K562 treated with DMSO at 1 percent for 24 hours (cell line): ENCODE results near the gene NUDT2. TPM values are rescaled to one million over a fixed set of nuclear protein-coding genes. Genes with fewer than 3 reads are reported as not detected.

Experiments
- total RNA-seq: library from RNA; unstranded; fragments of 300-600 nt; gene quantifications from 2 replicates; pipeline ENCODE4 v1.2.3, GENCODE V29; 2022; ENCODE audit warnings: low read depth; ENCODE audit not compliant: insufficient read depth

The NUDT2 gene
- 13.5 and 14.4 TPM in 2 replicates for total RNA-seq

DNA sequence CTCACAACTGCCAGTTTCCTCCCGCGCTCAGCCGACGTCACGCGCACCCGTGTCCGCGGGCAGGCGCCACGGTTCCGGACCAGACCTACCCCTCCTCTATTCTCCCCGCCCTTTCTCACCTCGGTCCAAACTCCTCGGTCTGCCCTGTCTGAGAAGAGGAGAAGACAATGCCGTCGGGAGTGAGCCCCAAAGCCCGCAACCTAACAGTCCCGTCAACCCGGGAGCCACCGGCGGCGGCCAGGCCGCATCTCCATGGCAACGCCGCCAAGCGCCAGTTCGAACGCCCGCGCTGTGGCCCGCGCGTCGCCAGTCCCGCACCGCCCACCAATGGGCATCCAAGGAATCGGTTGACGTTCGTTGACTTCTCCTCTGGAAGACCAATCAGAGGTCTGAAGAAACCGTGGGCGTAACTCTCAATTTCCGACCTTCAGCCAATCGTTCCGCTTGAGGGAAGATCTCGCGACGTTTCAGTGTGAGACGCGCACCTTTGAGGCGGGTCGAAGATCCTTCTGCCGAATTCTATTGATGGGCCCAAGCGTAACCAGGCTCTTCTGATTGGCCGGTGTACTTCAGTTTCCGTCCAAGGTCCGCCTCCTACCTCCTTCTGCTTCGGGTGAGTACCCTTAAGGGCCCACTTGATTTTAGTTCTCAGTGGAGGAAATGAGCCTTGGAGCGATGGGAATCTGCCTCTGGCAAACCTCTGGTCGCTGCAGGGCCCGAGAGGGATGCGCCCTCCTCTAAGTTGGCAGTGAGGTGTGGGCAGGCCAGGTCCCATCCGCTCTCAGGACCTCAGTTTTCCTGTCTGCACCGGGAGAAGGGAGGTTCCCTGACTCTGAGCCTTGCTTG lies at the start of gene NUDT2, which contains the start of gene KIF24:
Gene NUDT2 (plus strand): TSS at position 583 of the 846 bp plus-strand sequence. CDS start 9,471 bp downstream, outside the sequence.
Gene KIF24 (minus strand): TSS at position 282 of the 846 bp plus-strand sequence. CDS start 17,922 bp downstream, outside the sequence.

DNA sequence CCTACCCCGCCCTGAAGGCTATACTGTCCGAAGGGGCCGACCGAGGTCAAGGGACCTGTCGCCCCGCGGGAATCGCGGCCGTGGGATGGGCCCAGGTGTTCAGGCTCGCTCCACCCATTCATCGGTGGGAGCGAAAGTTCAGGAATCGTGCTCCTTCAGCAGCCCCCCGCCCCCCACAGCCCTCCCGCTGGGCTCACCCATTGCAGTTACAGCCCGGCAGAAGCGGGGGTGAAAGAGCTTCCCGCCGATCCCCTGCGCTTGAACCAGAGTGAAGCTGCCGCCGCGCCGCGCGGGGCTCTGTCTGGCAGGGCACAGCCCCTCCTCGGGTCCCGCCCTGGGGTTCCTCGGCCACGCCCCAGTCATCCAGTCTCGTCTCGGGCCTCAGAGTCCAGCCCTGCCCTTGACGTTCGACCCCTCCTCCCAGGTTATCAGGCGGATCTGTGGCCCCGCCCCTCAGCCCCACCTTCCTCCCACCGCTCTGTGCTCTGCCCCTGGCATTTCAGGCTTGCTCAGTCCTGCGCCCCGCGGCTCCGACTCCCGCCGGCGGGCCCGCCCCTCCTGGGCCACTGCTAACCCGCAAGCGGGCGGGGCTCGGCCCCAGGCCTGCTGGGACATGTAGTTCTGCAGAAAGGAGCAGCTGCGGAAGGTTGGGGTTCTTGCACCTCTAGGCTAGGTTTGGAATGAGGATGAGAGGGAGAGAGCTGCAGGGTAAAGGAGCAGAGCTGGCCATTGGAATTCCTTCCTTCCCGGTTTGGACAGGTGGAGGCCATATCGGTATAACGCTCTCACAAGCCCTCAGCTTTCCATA lies 47.4 kb downstream of the NUDT2 start, which contains the start of gene MYORG:
Gene MYORG (minus strand): TSS at position 303 of the 808 bp plus-strand sequence. CDS start 3,955 bp downstream, outside the sequence.

Other genes starting within 250 kb of the NUDT2 start
- gene DCAF12, start 202.9 kb upstream of the NUDT2 start, total RNA-seq: 27.0 and 27.4 TPM in 2 replicates
- gene UBAP1, start 150.5 kb upstream of the NUDT2 start, total RNA-seq: 22.4 and 24.5 TPM in 2 replicates
- 4.2 and 4.6 TPM in 2 replicates for gene KIF24, start 301 bp upstream of the NUDT2 start, total RNA-seq
- gene MYORG, start 47.3 kb downstream of the NUDT2 start, total RNA-seq: 3.3 and 3.8 TPM in 2 replicates
- 20.9 and 21.6 TPM in 2 replicates for gene FAM219A, start 129.0 kb downstream of the NUDT2 start, total RNA-seq
- gene DNAI1, start 129.2 kb downstream of the NUDT2 start, total RNA-seq: not detected in 2 replicates
- gene ENHO, start 193.4 kb downstream of the NUDT2 start, total RNA-seq: not detected in 2 replicates